ENCODE data around the gene NFAM1. TPM values are rescaled to one million over a fixed set of nuclear protein-coding genes. Genes with fewer than 3 reads are reported as not detected.

Gene NFAM1
- total and polyA plus RNA-seq, 2 experiments from 2014 or later: not detected

DNA sequence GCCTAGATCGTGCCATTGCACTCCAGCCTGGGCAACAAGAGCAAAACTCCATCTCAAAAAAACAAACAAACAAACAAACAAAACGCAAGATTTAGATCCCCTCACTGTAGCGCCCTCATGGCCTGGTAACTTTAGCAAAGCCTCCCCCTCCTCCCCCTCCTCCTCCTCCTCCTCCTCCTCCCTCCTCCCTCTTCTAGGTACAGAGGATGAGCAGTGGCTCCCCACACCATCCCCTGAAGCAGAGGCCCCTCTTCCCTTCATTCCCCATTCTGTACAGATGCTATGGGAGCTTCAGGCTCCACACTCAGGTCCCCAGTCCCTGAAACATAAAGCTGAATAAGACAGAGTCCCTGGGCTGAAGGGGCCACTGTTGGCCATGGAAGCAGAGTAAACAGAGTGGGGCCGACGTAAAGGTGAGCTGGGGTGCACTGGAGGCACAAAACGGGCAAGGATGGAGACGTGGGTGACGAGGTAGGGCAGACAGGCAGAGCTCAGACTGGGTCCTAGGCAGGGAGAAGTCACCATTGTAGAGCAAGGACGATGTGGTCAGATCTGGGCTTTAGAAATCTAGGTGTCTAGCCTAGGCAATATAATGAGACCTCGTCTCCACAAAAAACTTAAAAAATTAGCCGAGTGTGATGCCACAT, 19.4 kb upstream of the NFAM1 start:
- Histone ChIP-seq H3K79me2 (ENCODE audit: insufficient read depth) (no peaks in the 10 kb centered on the region), H3K27ac (no peak overlapping the region), H4K20me1 (ENCODE audit: insufficient read depth) (no peaks in the 10 kb centered on the region), H3K27me3 (replicated peaks; ENCODE audit: insufficient read depth) (peaks cover 16% of the 10 kb centered on the region), H3K4me2 (ENCODE audit: unreplicated experiment) (no peak overlapping the region), H3K9me2 (ENCODE audit: insufficient read depth) (no peaks in the 10 kb centered on the region), H3K4me1 (ENCODE audit: insufficient read depth) (no peaks in the 10 kb centered on the region), H3K4me3 (no peak overlapping the region), H2AFZ (no peak overlapping the region), H3K9me3 (ENCODE audit: low read depth) (no peaks in the 10 kb centered on the region), H3F3A (ENCODE audit: insufficient read depth) (no peaks in the 10 kb centered on the region), H3K9ac (no peak overlapping the region), H3K36me3 (ENCODE audit: low read depth) (no peaks in the 10 kb centered on the region)
- no peak for DNase-seq
- in situ Hi-C loops (cut with MboI): loop anchor here (10.0 kb wide), 1 partner anchor 487 kb away; the partner anchor contains the start of gene SEPTIN3
- WGBS, 2 experiments (ENCODE audit: low coverage in 1 of 2, low lambda C conversion rate in 2 of 2, missing lambda C conversion rate in 2 of 2): 37% methylated on average over 9 to 11 of the region's 11 CpGs
- TF ChIP-seq EZH2 (IDR thresholded peaks at IDR 0.05; ENCODE audit: insufficient read depth, poor library complexity, severe bottlenecking): no peak
- no peak for TF ChIP-seq EZH2phosphoT487 (IDR thresholded peaks at IDR 0.05; ENCODE audit: insufficient read depth, low read depth)

DNA sequence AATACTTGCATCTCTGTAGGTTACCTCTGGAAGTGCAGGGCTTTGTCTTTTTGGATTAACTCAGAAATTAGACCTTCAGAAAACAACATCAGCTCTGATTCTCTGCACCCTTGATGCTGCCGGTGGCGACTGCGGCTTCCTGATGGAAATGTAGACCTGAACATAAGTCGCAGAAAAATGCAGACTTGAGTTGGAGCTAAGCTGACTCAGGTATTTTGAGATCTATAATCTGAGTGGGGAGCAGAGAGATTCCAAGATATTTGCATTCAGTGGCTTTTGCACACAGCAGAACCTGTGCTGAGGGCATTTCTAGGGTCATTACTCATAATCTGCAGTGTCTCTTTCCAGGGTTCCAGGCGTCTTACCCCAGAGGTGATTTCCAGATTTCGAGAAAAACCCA, 18.7 kb upstream of the NFAM1 start:
- WGBS, 2 experiments (ENCODE audit: low coverage in 1 of 2, low lambda C conversion rate in 2 of 2, missing lambda C conversion rate in 2 of 2): 68 to 70% methylated on average over 6 of the region's 6 CpGs
- TF ChIP-seq EZH2phosphoT487 (IDR thresholded peaks at IDR 0.05; ENCODE audit: insufficient read depth, low read depth) (no peak), EZH2 (IDR thresholded peaks at IDR 0.05; ENCODE audit: insufficient read depth, poor library complexity, severe bottlenecking) (no peak)
- in situ Hi-C loops (cut with MboI): loop anchor here (10.0 kb wide), 1 partner anchor 486 kb away; the partner anchor contains the start of gene SEPTIN3
- Histone ChIP-seq H3K9ac (no peak overlapping the region), H3F3A (ENCODE audit: insufficient read depth) (no peaks in the 10 kb centered on the region), H4K20me1 (ENCODE audit: insufficient read depth) (no peaks in the 10 kb centered on the region), H3K9me2 (ENCODE audit: insufficient read depth) (no peaks in the 10 kb centered on the region), H3K79me2 (ENCODE audit: insufficient read depth) (no peaks in the 10 kb centered on the region), H3K4me2 (ENCODE audit: unreplicated experiment) (no peak overlapping the region), H2AFZ (no peak overlapping the region), H3K4me1 (ENCODE audit: insufficient read depth) (no peaks in the 10 kb centered on the region), H3K27me3 (replicated peaks; ENCODE audit: insufficient read depth) (peaks cover 10% of the 10 kb centered on the region), H3K9me3 (ENCODE audit: low read depth) (no peaks in the 10 kb centered on the region), H3K27ac (no peak overlapping the region), H3K4me3 (no peak overlapping the region), H3K36me3 (ENCODE audit: low read depth) (no peaks in the 10 kb centered on the region)
- no peak for DNase-seq

- peaks cover 11% of the 10 kb centered on the region for H3K4me1 ChIP-seq (ENCODE audit: insufficient read depth)
- TF ChIP-seq EZH2phosphoT487 (IDR thresholded peaks at IDR 0.05; ENCODE audit: insufficient read depth, low read depth) (no peak), EZH2 (IDR thresholded peaks at IDR 0.05; ENCODE audit: insufficient read depth, poor library complexity, severe bottlenecking) (no peak)
- no peaks in the 10 kb centered on the region for H3K9me3 ChIP-seq (ENCODE audit: low read depth)
- in situ Hi-C loops (cut with MboI): no loop called here
- H3K9ac ChIP-seq: no peak overlapping the region
- H3F3A ChIP-seq (ENCODE audit: insufficient read depth): no peaks in the 10 kb centered on the region
- H3K36me3 ChIP-seq (ENCODE audit: low read depth): no peaks in the 10 kb centered on the region
- H3K79me2 ChIP-seq (ENCODE audit: insufficient read depth): no peaks in the 10 kb centered on the region
- H2AFZ ChIP-seq: no peak overlapping the region
- no peaks in the 10 kb centered on the region for H4K20me1 ChIP-seq (ENCODE audit: insufficient read depth)
- H3K27me3 ChIP-seq (replicated peaks; ENCODE audit: insufficient read depth): no peaks in the 10 kb centered on the region; the same call in 1 of the 2 replicates
- H3K4me3 ChIP-seq: no peak overlapping the region
- H3K9me2 ChIP-seq (ENCODE audit: insufficient read depth): no peaks in the 10 kb centered on the region
- no peak overlapping the region for H3K4me2 ChIP-seq (ENCODE audit: unreplicated experiment)
- DNase-seq: no peak
- 88% methylated on average over 12 to 13 of the region's 13 CpGs for WGBS, 2 experiments (ENCODE audit: low coverage in 1 of 2, low lambda C conversion rate in 2 of 2, missing lambda C conversion rate in 2 of 2)
- H3K27ac ChIP-seq: no peak overlapping the region
Measured at GRCh38 chr22:42446151-42446550, 13.9 kb upstream of the NFAM1 start.

DNA sequence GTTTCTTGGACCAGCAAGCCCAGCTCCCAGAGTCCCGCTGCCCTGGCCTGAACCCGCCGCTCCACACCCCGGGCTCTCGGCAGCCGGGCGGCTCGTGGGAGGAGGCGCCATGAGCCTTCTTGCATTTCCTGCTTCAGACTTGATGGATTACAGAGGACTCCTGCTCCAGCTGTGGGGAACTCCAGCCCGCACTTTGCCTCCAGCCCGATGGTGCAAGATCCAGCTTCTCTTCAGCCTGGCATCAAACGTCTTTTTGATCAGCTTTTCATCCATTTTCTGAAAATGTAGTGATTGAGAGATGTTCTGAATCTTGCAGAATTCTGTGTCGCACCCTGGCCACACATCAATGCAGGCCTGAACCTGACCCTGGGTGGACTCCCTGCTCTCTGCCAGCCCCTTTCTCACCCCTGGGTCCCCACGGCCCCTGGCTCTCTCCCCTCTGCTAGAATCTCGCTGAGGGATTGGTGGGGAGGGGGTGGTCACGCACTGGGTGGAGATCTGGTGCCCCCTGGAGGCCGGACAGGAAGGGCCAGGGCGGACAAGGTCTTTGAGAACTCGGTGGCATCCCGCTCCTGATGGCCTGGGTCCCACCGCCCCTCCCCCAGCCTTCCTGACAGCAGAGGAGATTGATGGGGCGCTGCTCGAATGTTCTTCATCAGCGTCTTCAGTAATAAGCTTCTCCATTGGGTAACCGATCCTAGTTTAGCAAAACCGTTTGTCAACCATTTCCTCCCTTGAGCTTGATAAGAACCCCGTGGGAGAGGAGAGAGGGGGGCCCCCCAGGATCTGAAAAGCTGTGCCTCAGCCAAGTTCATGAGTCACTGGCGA, 12.1 kb upstream of the NFAM1 start:
- in situ Hi-C loops (cut with MboI): no loop called here
- peak; percentile 87 for DNase-seq
- Histone ChIP-seq H3K79me2 (ENCODE audit: insufficient read depth) (no peaks in the 10 kb centered on the region), H4K20me1 (ENCODE audit: insufficient read depth) (no peaks in the 10 kb centered on the region), H3K36me3 (ENCODE audit: low read depth) (no peaks in the 10 kb centered on the region), H3K4me1 (ENCODE audit: insufficient read depth) (peaks cover 13% of the 10 kb centered on the region), H3F3A (ENCODE audit: insufficient read depth) (no peaks in the 10 kb centered on the region), H3K9me2 (ENCODE audit: insufficient read depth) (no peaks in the 10 kb centered on the region), H3K27me3 (replicated peaks; ENCODE audit: insufficient read depth) (no peaks in the 10 kb centered on the region), H2AFZ (peak overlapping the region; percentile 89), H3K27ac (0 out of 2 replicates have a peak overlapping the region, but pooled peaks have one; percentile 32), H3K4me3 (peak overlapping the region; percentile 71), H3K9me3 (ENCODE audit: low read depth) (no peaks in the 10 kb centered on the region), H3K4me2 (ENCODE audit: unreplicated experiment) (peak overlapping the region; percentile 92), H3K9ac (peak overlapping the region; percentile 64)
- no peak for TF ChIP-seq EZH2phosphoT487 (IDR thresholded peaks at IDR 0.05; ENCODE audit: insufficient read depth, low read depth)
- TF ChIP-seq EZH2 (IDR thresholded peaks at IDR 0.05; ENCODE audit: insufficient read depth, poor library complexity, severe bottlenecking): no peak
- WGBS, 2 experiments (ENCODE audit: low coverage in 1 of 2, low lambda C conversion rate in 2 of 2, missing lambda C conversion rate in 2 of 2): 0 to 2% methylated on average over 25 to 28 of the region's 28 CpGs
